ENCODE results near the gene NADSYN1. TPM values are rescaled to one million over a fixed set of nuclear protein-coding genes. Genes with fewer than 3 reads are reported as not detected.

NADSYN1 gene
- total RNA-seq, 1 donor from 2014 or later, result 91.3 TPM

DNA sequence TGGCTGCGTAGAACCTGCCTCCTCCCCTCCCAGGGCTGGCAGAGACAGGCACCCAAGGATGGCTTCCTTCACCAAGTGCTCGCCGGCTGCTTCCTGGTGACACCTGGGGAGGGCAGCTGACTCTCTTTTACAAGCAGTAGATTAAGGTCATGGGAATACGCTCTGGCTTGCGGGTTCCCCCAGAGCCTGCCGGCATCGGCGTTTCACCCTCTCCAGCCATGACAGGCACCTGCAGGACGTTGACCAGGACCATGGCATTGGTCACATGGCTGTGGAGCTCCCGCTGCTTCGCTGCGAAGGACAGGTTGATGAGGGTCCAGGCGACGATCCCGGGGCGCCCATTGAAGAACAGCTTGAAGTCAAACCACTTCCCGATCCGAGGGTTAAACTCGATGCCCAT lies 14.4 kb upstream of the NADSYN1 start:
- DNase-seq, result no peak
- peaks cover 43% of the 10 kb centered on the region for H3K36me3 ChIP-seq

DNA sequence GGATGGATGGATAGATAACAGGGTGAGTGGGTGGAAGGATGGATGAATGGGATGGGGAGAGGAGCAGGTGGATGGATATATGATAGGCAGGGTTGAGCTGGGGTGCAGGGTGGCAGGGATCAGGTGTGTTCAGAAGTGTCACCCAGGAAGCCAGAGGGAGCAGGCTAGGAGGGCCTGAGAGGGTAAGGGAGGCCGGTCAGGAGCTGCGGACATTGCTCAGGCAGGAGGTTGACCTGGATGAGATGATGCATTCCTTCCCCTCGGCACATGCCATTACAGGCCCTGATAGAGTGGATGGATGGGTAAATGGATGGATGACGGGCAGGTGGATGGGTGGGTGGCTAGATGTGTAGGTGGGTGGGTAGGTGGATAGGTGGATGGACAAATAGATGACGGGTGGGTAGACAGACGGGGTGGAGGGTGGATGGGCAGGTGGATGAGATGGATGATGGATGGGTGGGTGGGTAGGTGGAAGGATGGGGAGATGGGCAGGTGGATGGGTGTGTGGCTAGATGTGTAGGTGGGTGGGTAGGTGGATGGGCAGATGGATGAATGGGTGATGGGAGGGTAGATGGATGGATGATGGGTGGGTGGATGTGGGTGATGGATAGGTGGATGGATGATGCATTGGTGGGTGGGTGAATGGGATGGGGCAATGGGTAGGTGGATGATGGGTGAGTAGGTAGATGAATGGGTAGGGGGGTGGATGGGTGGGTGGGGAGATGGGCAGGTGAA lies 12.8 kb upstream of the NADSYN1 start:
- H3K9me3 ChIP-seq, result no peaks in the 10 kb centered on the region
- peaks cover 44% of the 10 kb centered on the region for H3K36me3 ChIP-seq
- H3K27me3 ChIP-seq, result no peaks in the 10 kb centered on the region
- ATAC-seq (no peak), DNase-seq (no peak)
- no peak overlapping the region for H3K27ac ChIP-seq
- intact Hi-C loops (cut with DNase I), result no loop called here
- TF ChIP-seq, protein P1, sequence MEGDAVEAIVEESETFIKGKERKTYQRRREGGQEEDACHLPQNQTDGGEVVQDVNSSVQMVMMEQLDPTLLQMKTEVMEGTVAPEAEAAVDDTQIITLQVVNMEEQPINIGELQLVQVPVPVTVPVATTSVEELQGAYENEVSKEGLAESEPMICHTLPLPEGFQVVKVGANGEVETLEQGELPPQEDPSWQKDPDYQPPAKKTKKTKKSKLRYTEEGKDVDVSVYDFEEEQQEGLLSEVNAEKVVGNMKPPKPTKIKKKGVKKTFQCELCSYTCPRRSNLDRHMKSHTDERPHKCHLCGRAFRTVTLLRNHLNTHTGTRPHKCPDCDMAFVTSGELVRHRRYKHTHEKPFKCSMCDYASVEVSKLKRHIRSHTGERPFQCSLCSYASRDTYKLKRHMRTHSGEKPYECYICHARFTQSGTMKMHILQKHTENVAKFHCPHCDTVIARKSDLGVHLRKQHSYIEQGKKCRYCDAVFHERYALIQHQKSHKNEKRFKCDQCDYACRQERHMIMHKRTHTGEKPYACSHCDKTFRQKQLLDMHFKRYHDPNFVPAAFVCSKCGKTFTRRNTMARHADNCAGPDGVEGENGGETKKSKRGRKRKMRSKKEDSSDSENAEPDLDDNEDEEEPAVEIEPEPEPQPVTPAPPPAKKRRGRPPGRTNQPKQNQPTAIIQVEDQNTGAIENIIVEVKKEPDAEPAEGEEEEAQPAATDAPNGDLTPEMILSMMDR (IDR thresholded peaks at IDR 0.05), result no peak
- H3K4me1 ChIP-seq, result no peaks in the 10 kb centered on the region
- no peak overlapping the region for H3K4me3 ChIP-seq

More for the DNA sequence above, 14.4 kb upstream of the NADSYN1 start:
- TF ChIP-seq, protein P1 (IDR thresholded peaks at IDR 0.05), result no peak
- H3K4me3 ChIP-seq, result no peak overlapping the region
- intact Hi-C loops (cut with DNase I), result no loop called here
- no peaks in the 10 kb centered on the region for H3K27me3 ChIP-seq
- no peaks in the 10 kb centered on the region for H3K9me3 ChIP-seq
- H3K27ac ChIP-seq, result no peak overlapping the region
- ATAC-seq, result no peak
- H3K4me1 ChIP-seq, result no peaks in the 10 kb centered on the region

DNA sequence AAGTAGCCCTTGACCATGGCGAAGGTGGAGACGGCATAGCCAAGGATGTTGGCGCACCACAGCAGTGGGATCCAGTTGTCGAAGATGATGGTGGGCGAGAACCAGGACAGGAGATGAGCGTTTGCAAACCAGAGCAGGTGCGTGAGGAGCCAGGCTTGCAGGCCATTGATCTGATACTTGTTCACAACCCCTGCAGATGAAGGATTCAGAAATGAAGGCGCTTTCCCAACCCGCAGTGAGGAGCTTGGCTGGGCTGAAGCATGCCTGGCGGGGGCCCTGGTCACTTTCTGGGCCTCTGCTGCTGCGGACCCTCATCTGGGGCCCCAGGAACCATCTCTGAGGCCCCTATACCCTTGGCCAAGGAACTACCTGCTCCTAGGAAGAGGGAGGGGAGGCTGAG lies 11.8 kb upstream of the NADSYN1 start:
- H3K36me3 ChIP-seq, result peaks cover 42% of the 10 kb centered on the region
- H3K27me3 ChIP-seq, result no peaks in the 10 kb centered on the region
- no peak overlapping the region for H3K4me3 ChIP-seq
- DNase-seq (no peak), ATAC-seq (no peak)
- H3K4me1 ChIP-seq, result no peaks in the 10 kb centered on the region
- H3K9me3 ChIP-seq, result no peaks in the 10 kb centered on the region
- intact Hi-C loops (cut with DNase I), result no loop called here
- no peak overlapping the region for H3K27ac ChIP-seq
- TF ChIP-seq, protein P1 (IDR thresholded peaks at IDR 0.05), result no peak

DNA sequence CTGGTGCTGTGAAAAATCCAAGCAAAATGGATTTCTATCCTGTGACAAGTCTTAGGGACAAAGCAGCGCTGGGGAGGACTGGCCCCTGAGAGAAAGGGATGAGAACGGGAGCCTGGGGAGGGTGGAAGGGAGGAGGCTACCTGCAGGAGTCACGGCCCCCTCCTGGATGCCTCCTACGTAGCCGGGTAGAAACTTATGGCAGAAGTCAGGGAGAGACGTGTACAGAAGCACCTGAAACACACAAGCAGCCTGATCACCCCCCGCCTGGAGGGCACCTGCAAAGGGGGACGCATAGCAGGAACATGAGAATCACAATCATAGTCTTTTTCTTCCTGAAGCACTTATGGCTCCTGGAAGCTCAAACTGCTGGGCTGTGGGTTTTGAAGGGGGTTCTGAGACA lies 10.9 kb upstream of the NADSYN1 start:
- Histone ChIP-seq H3K4me1 (peaks cover 7% of the 10 kb centered on the region), H3K27me3 (no peaks in the 10 kb centered on the region), H3K27ac (no peak overlapping the region), H3K4me3 (no peak overlapping the region), H3K9me3 (no peaks in the 10 kb centered on the region), H3K36me3 (peaks cover 39% of the 10 kb centered on the region)
- intact Hi-C loops (cut with DNase I), result no loop called here
- TF ChIP-seq, protein P1 (IDR thresholded peaks at IDR 0.05), result no peak
- DNase-seq (no peak), ATAC-seq (no peak)

DNA sequence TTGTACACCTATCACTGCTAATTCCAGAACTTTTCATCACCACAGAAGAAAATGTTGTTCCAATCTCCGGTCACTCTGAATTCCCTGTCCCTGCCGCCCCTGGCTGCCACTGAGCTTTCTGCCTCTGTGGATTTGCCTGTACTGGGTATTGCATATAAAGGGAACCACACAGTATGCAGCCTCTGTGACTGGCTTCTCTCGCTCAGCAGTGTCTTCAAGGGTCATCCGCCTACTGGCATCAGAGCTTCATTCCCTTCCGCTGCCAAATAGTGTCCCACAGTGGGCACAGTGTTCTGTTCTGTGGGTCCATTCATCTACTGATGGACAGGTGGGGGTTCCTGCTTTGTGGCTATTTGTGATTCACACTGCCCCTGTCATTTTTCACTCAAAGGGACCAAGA lies 10.1 kb upstream of the NADSYN1 start:
- ATAC-seq, result no peak
- TF ChIP-seq, protein P1 (IDR thresholded peaks at IDR 0.05), result no peak
- Histone ChIP-seq H3K9me3 (no peaks in the 10 kb centered on the region), H3K4me1 (peaks cover 11% of the 10 kb centered on the region), H3K27ac (no peak overlapping the region), H3K36me3 (peaks cover 31% of the 10 kb centered on the region), H3K27me3 (no peaks in the 10 kb centered on the region), H3K4me3 (no peak overlapping the region)
- DNase-seq, result no peak
- intact Hi-C loops (cut with DNase I), result no loop called here

Data from upper lobe of right lung (tissue), 1 donor.